Natural killer cell (primary cell): Measurements from ENCODE around the gene CDSN. TPM values are rescaled to one million over a fixed set of nuclear protein-coding genes. Genes with fewer than 3 reads are reported as not detected.

Experiments
- ATAC-seq, 3 donors: fragments of 150-1000 bp in 2 of 3; fragments of 200-7000 bp in 1 of 3; cut with Tn5 transposase; 1 replicate in 1 of 3; 2 replicates in 2 of 3; pipeline ENCODE4 v1.10.0; 2021; ENCODE audit warnings: mild to moderate bottlenecking in 2 of 3, moderate library complexity in 2 of 3
- DNase-seq, 2 donors: peaks; one replicate each; pipeline versions ENCODE4 v3.0.0 to v3.0.0-alpha.2; 2013 to 2021; ENCODE audit warnings: mixed read lengths in 1 of 2
- H3K27ac ChIP-seq: one replicate; pipeline ENCODE4 v1.5.1; 2013; ENCODE audit warnings: mild to moderate bottlenecking, low read length
- H3K27me3 ChIP-seq: one replicate; pipeline ENCODE4 v1.6.1; 2013; ENCODE audit warnings: low read length; ENCODE audit not compliant: control insufficient read depth, insufficient read depth
- H3K36me3 ChIP-seq: one replicate; pipeline ENCODE4 v1.6.1; 2013; ENCODE audit warnings: low read length; ENCODE audit not compliant: control insufficient read depth, insufficient read depth
- H3K4me1 ChIP-seq: one replicate; pipeline ENCODE4 v1.6.1; 2013; ENCODE audit warnings: low read length; ENCODE audit not compliant: control insufficient read depth, insufficient read depth
- H3K4me3 ChIP-seq: one replicate; pipeline ENCODE4 v1.5.1; 2013; ENCODE audit warnings: low read length
- H3K9me3 ChIP-seq: one replicate; pipeline ENCODE4 v1.6.1; 2013; ENCODE audit warnings: low read length; ENCODE audit not compliant: control insufficient read depth, insufficient read depth
- H3K27ac Mint-ChIP-seq, 2 donors: one replicate each; pipeline ENCODE4 v1.8.0; 2022; ENCODE audit warnings: mild to moderate bottlenecking in 2 of 2, mixed read lengths in 2 of 2, moderate library complexity in 1 of 2
- H3K27me3 Mint-ChIP-seq, 2 donors: one replicate each; pipeline ENCODE4 v1.8.0; 2022; ENCODE audit warnings: low read depth in 2 of 2, mixed read lengths in 2 of 2
- H3K36me3 Mint-ChIP-seq: one replicate; pipeline ENCODE4 v1.8.0; 2022; ENCODE audit warnings: mixed read lengths
- H3K4me1 Mint-ChIP-seq, 2 donors: one replicate each; pipeline ENCODE4 v1.8.0; 2022; ENCODE audit warnings: mixed read lengths in 2 of 2
- H3K4me3 Mint-ChIP-seq: one replicate; pipeline ENCODE4 v1.8.0; 2022; ENCODE audit warnings: mild to moderate bottlenecking, moderate library complexity, mixed read lengths
- H3K9me3 Mint-ChIP-seq, 2 donors: one replicate each; pipeline ENCODE4 v1.8.0; 2022; ENCODE audit warnings: mixed read lengths in 2 of 2
- WGBS: methylation state at CpG from one replicate; pipeline ENCODE4 v1.1.7; 2013; ENCODE audit warnings: missing lambda C conversion rate; ENCODE audit not compliant: insufficient coverage; 5-methylcytosine and 5-hydroxymethylcytosine counted together
- intact Hi-C: fragments of 100-400 bp; cut with micrococcal nuclease; formaldehyde crosslinking; loops from one replicate; pipeline ENCODE4 v1.14.2; 2022
- total RNA-seq, 4 donors: library from RNA; stranded (reverse); fragments of 120-200 nt in 1 of 4; gene quantifications; one replicate each; pipeline versions ENCODE4 v1.2.3 to v1.2.4, GENCODE V29; 2013 to 2022
- TF ChIP-seq, protein P1 (sequence below): fragments of 200-600 bp; IDR thresholded peaks from one replicate; pipeline ENCODE4 v1.8.0; 2022; ENCODE audit warnings: antibody characterized with exemption

The CDSN gene
- total RNA-seq, 3 donors from 2014 or later (not counting 1 experiment from before 2014, with no cell fraction given): not detected

DNA sequence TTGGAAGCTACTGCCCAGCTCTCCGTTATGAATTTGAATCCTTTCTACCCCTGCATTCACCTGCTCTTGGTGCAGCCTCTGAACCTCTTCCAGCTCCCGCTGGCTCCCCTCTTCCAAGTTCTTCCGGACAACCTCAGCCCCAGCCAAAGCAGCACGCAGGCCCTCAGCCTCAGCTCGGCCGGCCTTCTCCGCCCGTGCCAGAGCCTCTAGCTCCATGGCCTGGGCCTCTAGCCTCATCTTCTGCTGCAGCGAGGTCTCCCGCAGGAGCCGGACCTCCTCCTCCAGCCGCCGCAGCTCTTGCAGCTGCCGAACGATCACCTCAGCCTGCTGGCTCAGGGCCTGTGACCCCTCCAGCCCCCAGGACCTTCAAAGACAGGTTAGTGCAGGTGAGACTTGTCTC lies 34.2 kb upstream of the CDSN start:
- H3K9me3 Mint-ChIP-seq: no peaks in the 10 kb centered on the region
- Histone ChIP-seq H3K4me1 (peaks cover 16% of the 10 kb centered on the region), H3K9me3 (no peaks in the 10 kb centered on the region), H3K27me3 (no peaks in the 10 kb centered on the region), H3K27ac (no peak overlapping the region), H3K4me3 (no peak overlapping the region), H3K36me3 (peaks cover 4% of the 10 kb centered on the region)
- intact Hi-C loops: no loop called here
- H3K27me3 Mint-ChIP-seq: no peaks in the 10 kb centered on the region
- H3K36me3 Mint-ChIP-seq: no peaks in the 10 kb centered on the region
- ATAC-seq (no peak), DNase-seq (no peak)
- TF ChIP-seq, protein P1, sequence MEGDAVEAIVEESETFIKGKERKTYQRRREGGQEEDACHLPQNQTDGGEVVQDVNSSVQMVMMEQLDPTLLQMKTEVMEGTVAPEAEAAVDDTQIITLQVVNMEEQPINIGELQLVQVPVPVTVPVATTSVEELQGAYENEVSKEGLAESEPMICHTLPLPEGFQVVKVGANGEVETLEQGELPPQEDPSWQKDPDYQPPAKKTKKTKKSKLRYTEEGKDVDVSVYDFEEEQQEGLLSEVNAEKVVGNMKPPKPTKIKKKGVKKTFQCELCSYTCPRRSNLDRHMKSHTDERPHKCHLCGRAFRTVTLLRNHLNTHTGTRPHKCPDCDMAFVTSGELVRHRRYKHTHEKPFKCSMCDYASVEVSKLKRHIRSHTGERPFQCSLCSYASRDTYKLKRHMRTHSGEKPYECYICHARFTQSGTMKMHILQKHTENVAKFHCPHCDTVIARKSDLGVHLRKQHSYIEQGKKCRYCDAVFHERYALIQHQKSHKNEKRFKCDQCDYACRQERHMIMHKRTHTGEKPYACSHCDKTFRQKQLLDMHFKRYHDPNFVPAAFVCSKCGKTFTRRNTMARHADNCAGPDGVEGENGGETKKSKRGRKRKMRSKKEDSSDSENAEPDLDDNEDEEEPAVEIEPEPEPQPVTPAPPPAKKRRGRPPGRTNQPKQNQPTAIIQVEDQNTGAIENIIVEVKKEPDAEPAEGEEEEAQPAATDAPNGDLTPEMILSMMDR: no peak
- WGBS: 94% methylated on average over 15 of the region's 15 CpGs
- no peak overlapping the region for H3K4me3 Mint-ChIP-seq
- H3K4me1 Mint-ChIP-seq: peaks cover 25% of the 10 kb centered on the region in 2 donors
- no peak overlapping the region for H3K27ac Mint-ChIP-seq

DNA sequence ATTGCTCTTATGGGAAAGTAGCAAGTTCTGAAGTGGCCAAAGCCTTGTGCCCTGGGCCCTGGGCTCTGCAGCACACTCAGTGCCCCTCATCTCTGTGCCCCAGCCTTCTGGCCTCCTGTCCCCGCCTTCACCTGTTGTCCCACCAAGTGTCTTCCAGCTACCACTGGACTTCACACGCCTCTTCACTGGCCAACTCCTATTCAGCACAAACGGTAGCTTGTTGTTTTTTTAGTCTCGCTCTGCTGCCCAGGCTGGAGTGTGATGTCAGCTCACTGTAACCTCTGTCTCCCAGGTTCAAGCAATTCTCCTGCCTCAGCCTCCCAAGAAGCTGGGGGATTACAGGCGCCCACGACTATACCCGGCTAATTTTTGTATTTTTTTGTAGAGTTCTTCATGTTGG lies 32.5 kb upstream of the CDSN start:
- H3K27ac Mint-ChIP-seq: no peak overlapping the region

DNA sequence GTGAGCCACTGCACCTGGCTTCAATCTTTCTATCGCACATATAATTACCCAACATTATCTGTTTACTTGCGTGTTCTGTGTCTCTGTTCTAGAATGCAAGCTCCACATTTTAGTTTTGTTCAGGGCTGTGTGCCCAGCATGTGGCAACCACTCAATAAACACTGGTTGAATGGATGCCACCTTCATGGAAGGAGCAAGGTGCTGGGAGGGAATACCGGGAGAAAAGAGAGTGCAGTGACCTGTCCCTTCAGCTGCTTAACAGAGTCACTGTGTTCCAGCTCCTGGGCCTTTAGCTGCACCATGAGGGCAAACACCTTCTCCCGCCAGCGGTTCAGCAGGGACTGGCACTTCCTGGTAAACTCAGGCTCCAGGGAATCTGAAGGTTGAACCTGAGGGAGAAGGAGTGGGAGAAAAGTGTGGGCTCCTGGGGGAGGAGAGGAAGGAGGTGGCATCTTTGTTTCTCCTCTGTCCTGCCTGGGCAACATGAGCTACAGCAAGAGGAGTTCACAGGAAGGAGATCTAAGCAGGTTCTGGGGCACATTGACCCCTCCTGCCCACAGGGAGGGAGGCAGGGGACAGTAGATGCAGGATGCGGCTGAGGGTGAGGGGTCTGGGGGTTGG lies 29.7 kb upstream of the CDSN start:
- H3K27ac Mint-ChIP-seq: no peak overlapping the region
- H3K27me3 ChIP-seq: no peaks in the 10 kb centered on the region
- no peak overlapping the region for H3K4me3 ChIP-seq
- no peaks in the 10 kb centered on the region for H3K9me3 Mint-ChIP-seq
- 98% methylated on average over 6 of the region's 6 CpGs for WGBS
- H3K36me3 ChIP-seq: peaks cover 3% of the 10 kb centered on the region
- H3K36me3 Mint-ChIP-seq: no peaks in the 10 kb centered on the region
- DNase-seq (no peak), ATAC-seq (no peak)
- H3K4me3 Mint-ChIP-seq: no peak overlapping the region
- intact Hi-C loops: no loop called here
- H3K4me1 Mint-ChIP-seq: no peaks in the 10 kb centered on the region
- H3K27me3 Mint-ChIP-seq: no peaks in the 10 kb centered on the region
- TF ChIP-seq, protein P1: no peak
- H3K4me1 ChIP-seq: no peaks in the 10 kb centered on the region
- no peak overlapping the region for H3K27ac ChIP-seq
- H3K9me3 ChIP-seq: no peaks in the 10 kb centered on the region

More for the DNA sequence above, 32.5 kb upstream of the CDSN start:
- Mint-ChIP-seq H3K27me3 (no peaks in the 10 kb centered on the region), H3K36me3 (no peaks in the 10 kb centered on the region), H3K4me3 (no peak overlapping the region), H3K9me3 (no peaks in the 10 kb centered on the region), H3K4me1 (peaks cover 9% of the 10 kb centered on the region in 2 donors)
- ATAC-seq (no peak), DNase-seq (no peak)
- peaks cover 4% of the 10 kb centered on the region for H3K36me3 ChIP-seq
- H3K27ac ChIP-seq: no peak overlapping the region
- no peak overlapping the region for H3K4me3 ChIP-seq
- peaks cover 7% of the 10 kb centered on the region for H3K4me1 ChIP-seq
- no peaks in the 10 kb centered on the region for H3K27me3 ChIP-seq
- intact Hi-C loops: no loop called here
- WGBS: over 99% methylated on average over 7 of the region's 7 CpGs
- H3K9me3 ChIP-seq: no peaks in the 10 kb centered on the region
- TF ChIP-seq, protein P1: no peak

DNA sequence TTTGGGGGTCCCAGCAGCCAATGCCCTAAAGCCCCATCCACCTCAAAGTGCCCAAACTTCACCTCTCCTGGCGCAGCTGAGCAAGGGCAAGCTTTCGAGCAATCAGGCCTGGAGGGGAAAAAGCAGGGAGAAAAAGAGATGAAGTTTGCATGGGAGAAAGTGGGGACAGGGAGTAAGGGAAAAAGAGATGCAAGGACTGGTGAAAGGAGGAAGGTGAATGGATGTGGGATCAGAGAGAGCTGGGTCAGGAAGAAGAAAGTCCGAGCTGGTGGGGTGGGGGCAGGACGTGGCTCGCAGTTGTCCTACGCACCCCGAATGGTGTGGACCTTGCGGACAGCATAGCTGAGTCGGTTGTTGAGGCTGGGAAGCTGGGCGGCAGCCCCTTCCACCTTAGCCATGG lies 25.1 kb upstream of the CDSN start:
- H3K4me3 ChIP-seq: no peak overlapping the region
- ATAC-seq (no peak), DNase-seq (no peak)
- peaks cover 4% of the 10 kb centered on the region for H3K36me3 ChIP-seq
- intact Hi-C loops: no loop called here
- Mint-ChIP-seq H3K27ac (no peak overlapping the region), H3K36me3 (no peaks in the 10 kb centered on the region), H3K4me1 (no peaks in the 10 kb centered on the region), H3K9me3 (no peaks in the 10 kb centered on the region), H3K27me3 (no peaks in the 10 kb centered on the region), H3K4me3 (no peak overlapping the region)
- WGBS: 95% methylated on average over 10 of the region's 10 CpGs
- H3K9me3 ChIP-seq: no peaks in the 10 kb centered on the region
- TF ChIP-seq, protein P1: no peak
- no peak overlapping the region for H3K27ac ChIP-seq
- no peaks in the 10 kb centered on the region for H3K27me3 ChIP-seq
- no peaks in the 10 kb centered on the region for H3K4me1 ChIP-seq
